IMR-90 (cell line): ENCODE results near the gene TBXAS1. TPM values are rescaled to one million over a fixed set of nuclear protein-coding genes. Genes with fewer than 3 reads are reported as not detected.

Experiments
- ATAC-seq: fragments of 200-7000 bp; cut with Tn5 transposase; 2 replicates; pipeline ENCODE4 v1.9.1; 2020; ENCODE audit warnings: low read depth, mild to moderate bottlenecking, moderate library complexity
- BruUV-seq: library from RNA; stranded (reverse); fragments of 400-500 nt; replicated peaks from 2 replicates; lab custom pipeline; 2021; lab: Mats Ljungman, UMichigan
- CTCF ChIA-PET: fragments of 300-600 bp; formaldehyde crosslinking; extraction: SDS; loops from one replicate; lab custom pipeline; 2021; ENCODE audit warnings: antibody characterized with exemption; lab: Yijun Ruan, JAX
- POLR2A ChIA-PET: fragments of 300-600 bp; sonication (Branson Sonifier 250); formaldehyde crosslinking; loops from one replicate; lab custom pipeline; 2022; ENCODE audit warnings: antibody characterized with exemption; ENCODE audit not compliant: unreplicated experiment; lab: Charles Lee
- DNase-seq: peaks from one replicate; pipeline ENCODE4 v3.0.0; 2013
- H2AFZ ChIP-seq: replicated peaks from 2 replicates; pipeline ENCODE3; 2013; ENCODE audit warnings: low read length, mild to moderate bottlenecking; ENCODE audit not compliant: poor library complexity
- H2AK5ac ChIP-seq: 2 replicates; pipeline ENCODE4 v1.6.1; 2013; ENCODE audit warnings: low read depth, low read length, inconsistent platforms
- H2AK9ac ChIP-seq: replicated peaks from 2 replicates; pipeline ENCODE3; 2013; ENCODE audit warnings: mild to moderate bottlenecking, low read depth, low read length, moderate library complexity; ENCODE audit not compliant: poor library complexity
- H2BK120ac ChIP-seq: 2 replicates; pipeline ENCODE4 v1.6.1; 2013; ENCODE audit warnings: low read depth, low read length, inconsistent platforms
- H2BK15ac ChIP-seq: 3 replicates; pipeline ENCODE4 v1.6.1; 2013; ENCODE audit warnings: low read depth, low read length, inconsistent platforms
- H2BK20ac ChIP-seq: 2 replicates; pipeline ENCODE4 v1.6.1; 2013; ENCODE audit warnings: low read depth, mild to moderate bottlenecking, inconsistent platforms, low read length, moderate library complexity
- H2BK5ac ChIP-seq: 2 replicates; pipeline ENCODE4 v1.6.1; 2013; ENCODE audit warnings: mild to moderate bottlenecking, low read depth, low read length, inconsistent platforms; ENCODE audit not compliant: poor library complexity, severe bottlenecking
- H3K14ac ChIP-seq: replicated peaks from 2 replicates; pipeline ENCODE4 v1.6.1; 2013; ENCODE audit warnings: low read depth, low read length, inconsistent platforms
- H3K18ac ChIP-seq: 2 replicates; pipeline ENCODE4 v1.6.1; 2013; ENCODE audit warnings: low read depth, low read length, control low read depth
- H3K23ac ChIP-seq: 2 replicates; pipeline ENCODE4 v1.6.1; 2013; ENCODE audit warnings: low read depth, low read length, inconsistent platforms
- H3K27ac ChIP-seq: 2 replicates; pipeline ENCODE4 v1.5.1; 2013; ENCODE audit warnings: mild to moderate bottlenecking, control low read depth, low read length; ENCODE audit not compliant: insufficient read depth
- H3K27me3 ChIP-seq: 2 replicates; pipeline ENCODE4 v1.6.1; 2013; ENCODE audit warnings: low read length; ENCODE audit not compliant: control insufficient read depth, insufficient read depth
- H3K36me3 ChIP-seq: 2 replicates; pipeline ENCODE4 v1.6.1; 2013; ENCODE audit warnings: low read length, mixed read lengths; ENCODE audit not compliant: control insufficient read depth, insufficient read depth
- H3K4ac ChIP-seq: 2 replicates; pipeline ENCODE4 v1.6.1; 2013; ENCODE audit warnings: low read depth, low read length, inconsistent platforms
- H3K4me1 ChIP-seq: 2 replicates; pipeline ENCODE4 v1.6.1; 2013; ENCODE audit warnings: low read length, mixed read lengths; ENCODE audit not compliant: control insufficient read depth, insufficient read depth
- H3K4me2 ChIP-seq: 2 replicates; pipeline ENCODE4 v1.6.1; 2013; ENCODE audit warnings: low read depth, mild to moderate bottlenecking, control low read depth, low read length, moderate library complexity
- H3K4me3 ChIP-seq: 2 replicates; pipeline ENCODE4 v1.5.1; 2013; ENCODE audit warnings: low read depth, mild to moderate bottlenecking, control low read depth, low read length, moderate library complexity; ENCODE audit not compliant: insufficient read depth
- H3K56ac ChIP-seq: 2 replicates; pipeline ENCODE4 v1.6.1; 2013; ENCODE audit warnings: low read length, inconsistent platforms; ENCODE audit not compliant: insufficient read depth; ENCODE audit errors: extremely low read depth
- H3K79me1 ChIP-seq, 2 experiments: 2 replicates each; pipeline ENCODE4 v1.6.1; 2013; ENCODE audit warnings: low read length in 2 of 2, inconsistent platforms in 1 of 2, low read depth in 1 of 2
- H3K9ac ChIP-seq: 2 replicates; pipeline ENCODE4 v1.6.1; 2013; ENCODE audit warnings: low read depth, low read length, control low read depth
- H3K9me1 ChIP-seq: 2 replicates; pipeline ENCODE4 v1.6.1; 2013; ENCODE audit warnings: low read length, inconsistent platforms; ENCODE audit not compliant: insufficient read depth
- H3K9me3 ChIP-seq: 2 replicates; pipeline ENCODE4 v1.6.1; 2013; ENCODE audit warnings: low read length; ENCODE audit not compliant: control insufficient read depth, insufficient read depth
- H4K20me1 ChIP-seq: 2 replicates; pipeline ENCODE4 v1.6.1; 2013; ENCODE audit warnings: low read length, inconsistent platforms; ENCODE audit not compliant: insufficient read depth
- H4K5ac ChIP-seq: 2 replicates; pipeline ENCODE4 v1.6.1; 2013; ENCODE audit warnings: mild to moderate bottlenecking, low read depth, low read length, control low read depth
- H4K8ac ChIP-seq, 2 experiments: 2 replicates each; pipeline ENCODE4 v1.6.1; 2013; ENCODE audit warnings: low read depth in 2 of 2, low read length in 2 of 2, control low read depth in 1 of 2, inconsistent platforms in 1 of 2
- H4K91ac ChIP-seq: 2 replicates; pipeline ENCODE4 v1.6.1; 2013; ENCODE audit warnings: low read depth, low read length, inconsistent platforms; ENCODE audit not compliant: insufficient read depth
- BHLHE40 ChIP-seq: fragments of 150-350 bp; IDR thresholded peaks from 2 replicates; pipeline ENCODE4 v1.6.1; 2016; ENCODE audit warnings: mild to moderate bottlenecking, low read depth, low read length
- CEBPB ChIP-seq: IDR thresholded peaks from 2 replicates; pipeline ENCODE4 v1.6.1; 2012; ENCODE audit warnings: low read depth, low read length, improper control_type of control experiment
- CHD1 ChIP-seq: IDR thresholded peaks from 2 replicates; pipeline ENCODE4 v1.6.1; 2012; ENCODE audit warnings: low read depth, low read length, improper control_type of control experiment
- FOS ChIP-seq: fragments of 150-350 bp; IDR thresholded peaks from 2 replicates; pipeline ENCODE4 v1.6.1; 2016; ENCODE audit warnings: low read depth, low read length
- MAFK ChIP-seq: IDR thresholded peaks from 2 replicates; pipeline ENCODE4 v1.6.1; 2012; ENCODE audit warnings: low read depth, low read length, improper control_type of control experiment
- MAZ ChIP-seq: IDR thresholded peaks from 2 replicates; pipeline ENCODE4 v1.6.1; 2012; ENCODE audit warnings: low read depth, mild to moderate bottlenecking, low read length, improper control_type of control experiment, moderate library complexity, borderline replicate concordance
- MXI1 ChIP-seq: IDR thresholded peaks from 2 replicates; pipeline ENCODE4 v1.6.1; 2012; ENCODE audit warnings: low read depth, mild to moderate bottlenecking, low read length, moderate library complexity, borderline replicate concordance
- NFE2L2 ChIP-seq: fragments of 150-350 bp; IDR thresholded peaks from 2 replicates; pipeline ENCODE4 v1.6.1; 2016; ENCODE audit warnings: low read depth, mild to moderate bottlenecking, low read length
- POLR2A ChIP-seq: IDR thresholded peaks from 2 replicates; pipeline ENCODE4 v1.6.1; 2012; ENCODE audit warnings: mild to moderate bottlenecking, low read depth, low read length
- RAD21 ChIP-seq: IDR thresholded peaks from 2 replicates; pipeline ENCODE4 v1.6.1; 2012; ENCODE audit warnings: low read length, improper control_type of control experiment
- RCOR1 ChIP-seq: IDR thresholded peaks from 2 replicates; pipeline ENCODE4 v1.6.1; 2012; ENCODE audit warnings: mild to moderate bottlenecking, low read length, improper control_type of control experiment; ENCODE audit not compliant: insufficient replicate concordance
- RFX5 ChIP-seq: IDR thresholded peaks from 2 replicates; pipeline ENCODE4 v1.8.0; 2012; ENCODE audit warnings: low read depth, mild to moderate bottlenecking, low read length, moderate library complexity
- SMC3 ChIP-seq: fragments of 150-350 bp; IDR thresholded peaks from 2 replicates; pipeline ENCODE4 v1.6.1; 2016; ENCODE audit warnings: low read depth, mild to moderate bottlenecking, antibody characterized with exemption, low read length, moderate library complexity
- whole genome bisulfite sequencing, 2 experiments: methylation state at CpG; one replicate each; pipeline versions ENCODE4 v1.1.5 to v1.1.7; 2013; ENCODE audit warnings: missing lambda C conversion rate in 2 of 2; ENCODE audit not compliant: insufficient read length in 1 of 2; ENCODE audit errors: extremely low coverage in 2 of 2; 5-methylcytosine and 5-hydroxymethylcytosine counted together
- dilution Hi-C: fragments of 300-500 bp; cut with HindIII; formaldehyde crosslinking; loops from one replicate; pipeline ENCODE4 v1.14.3; 2018; ENCODE audit warnings: low sequenced_read_pairs; ENCODE audit not compliant: unreplicated experiment
- in situ Hi-C: fragments of 300-500 bp; cut with MboI; formaldehyde crosslinking; loops from 3 replicates; pipeline ENCODE4 v1.14.3; 2019; ENCODE audit warnings: low sequenced_read_pairs, inconsistent platforms, mixed read lengths
- intact Hi-C: fragments of 100-400 bp; cut with micrococcal nuclease; formaldehyde crosslinking; loops from 2 replicates; pipeline ENCODE4 v1.10.0; 2022
- polyA plus RNA-seq, 3 experiments: library from polyadenylated mRNA; depleted of rRNA; stranded (reverse); fragments of >200 nt; gene quantifications; 2 replicates each; pipeline ENCODE4 v1.2.3, GENCODE V29; 2012; ENCODE audit warnings: low replicate concordance in 1 of 3
- total RNA-seq: library from RNA; depleted of rRNA; stranded (reverse); fragments of >200 nt; gene quantifications from 2 replicates; pipeline ENCODE4 v1.2.3, GENCODE V29; 2012
- TF ChIP-seq, protein P1 (sequence below): fragments of 150-350 bp; IDR thresholded peaks from 2 replicates; pipeline ENCODE4 v1.6.1; 2017; ENCODE audit warnings: mild to moderate bottlenecking, antibody characterized with exemption, low read length, low read depth
- TF ChIP-seq, protein P2 (sequence below): conservative IDR thresholded peaks from 2 replicates; pipeline ENCODE4 v1.5.1; 2012; ENCODE audit warnings: mild to moderate bottlenecking, low read depth, low read length, improper control_type of control experiment
- TF ChIP-seq, protein P3 (sequence below): fragments of 150-350 bp; IDR thresholded peaks from 2 replicates; pipeline ENCODE4 v1.6.1; 2016; ENCODE audit warnings: low read depth, mild to moderate bottlenecking, low read length, moderate library complexity, borderline replicate concordance

TBXAS1 gene
- total and polyA plus RNA-seq, 2 of the 4 experiments (the other 2 are of a cell fraction), result 5.9 to 10.8 TPM

DNA sequence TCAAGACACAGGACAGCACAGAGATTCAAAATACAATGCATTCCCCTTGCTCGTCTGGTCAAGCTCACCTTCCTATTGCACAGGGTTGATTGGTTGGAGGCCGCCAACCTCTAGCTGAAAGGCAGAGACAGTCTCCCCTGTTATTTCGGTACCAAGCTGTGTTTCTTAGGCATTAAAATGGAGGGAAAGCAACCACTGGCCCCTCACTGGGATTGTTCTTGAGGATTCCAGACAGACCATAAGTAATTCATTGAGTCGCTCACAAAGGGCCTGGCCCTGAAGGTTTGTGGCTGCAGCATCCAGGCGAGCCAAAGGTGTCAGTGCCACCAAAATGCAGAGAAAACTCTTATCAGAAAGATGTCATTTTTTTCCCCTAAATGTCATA lies 152.4 kb downstream of the TBXAS1 start:
- no peaks in the 10 kb centered on the region for H3K27me3 ChIP-seq
- H4K5ac ChIP-seq, result no peak overlapping the region
- H2BK15ac ChIP-seq, result no peak overlapping the region; the same call in 2 of the 3 replicates
- H4K91ac ChIP-seq, result no peak overlapping the region
- POLR2A ChIA-PET, result no interaction called here
- H4K20me1 ChIP-seq, result no peaks in the 10 kb centered on the region
- no peak overlapping the region for H2AFZ ChIP-seq
- TF ChIP-seq MAZ (no peak), MAFK (no peak), MXI1 (no peak), CHD1 (no peak), CEBPB (no peak), BHLHE40 (no peak), RCOR1 (no peak), POLR2A (no peak), NFE2L2 (no peak), RAD21 (no peak), RFX5 (no peak), SMC3 (no peak), FOS (no peak)
- TF ChIP-seq, protein P1, sequence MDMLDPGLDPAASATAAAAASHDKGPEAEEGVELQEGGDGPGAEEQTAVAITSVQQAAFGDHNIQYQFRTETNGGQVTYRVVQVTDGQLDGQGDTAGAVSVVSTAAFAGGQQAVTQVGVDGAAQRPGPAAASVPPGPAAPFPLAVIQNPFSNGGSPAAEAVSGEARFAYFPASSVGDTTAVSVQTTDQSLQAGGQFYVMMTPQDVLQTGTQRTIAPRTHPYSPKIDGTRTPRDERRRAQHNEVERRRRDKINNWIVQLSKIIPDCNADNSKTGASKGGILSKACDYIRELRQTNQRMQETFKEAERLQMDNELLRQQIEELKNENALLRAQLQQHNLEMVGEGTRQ, result no peak
- TF ChIP-seq, protein P2, sequence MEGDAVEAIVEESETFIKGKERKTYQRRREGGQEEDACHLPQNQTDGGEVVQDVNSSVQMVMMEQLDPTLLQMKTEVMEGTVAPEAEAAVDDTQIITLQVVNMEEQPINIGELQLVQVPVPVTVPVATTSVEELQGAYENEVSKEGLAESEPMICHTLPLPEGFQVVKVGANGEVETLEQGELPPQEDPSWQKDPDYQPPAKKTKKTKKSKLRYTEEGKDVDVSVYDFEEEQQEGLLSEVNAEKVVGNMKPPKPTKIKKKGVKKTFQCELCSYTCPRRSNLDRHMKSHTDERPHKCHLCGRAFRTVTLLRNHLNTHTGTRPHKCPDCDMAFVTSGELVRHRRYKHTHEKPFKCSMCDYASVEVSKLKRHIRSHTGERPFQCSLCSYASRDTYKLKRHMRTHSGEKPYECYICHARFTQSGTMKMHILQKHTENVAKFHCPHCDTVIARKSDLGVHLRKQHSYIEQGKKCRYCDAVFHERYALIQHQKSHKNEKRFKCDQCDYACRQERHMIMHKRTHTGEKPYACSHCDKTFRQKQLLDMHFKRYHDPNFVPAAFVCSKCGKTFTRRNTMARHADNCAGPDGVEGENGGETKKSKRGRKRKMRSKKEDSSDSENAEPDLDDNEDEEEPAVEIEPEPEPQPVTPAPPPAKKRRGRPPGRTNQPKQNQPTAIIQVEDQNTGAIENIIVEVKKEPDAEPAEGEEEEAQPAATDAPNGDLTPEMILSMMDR, result no peak
- TF ChIP-seq, protein P3, sequence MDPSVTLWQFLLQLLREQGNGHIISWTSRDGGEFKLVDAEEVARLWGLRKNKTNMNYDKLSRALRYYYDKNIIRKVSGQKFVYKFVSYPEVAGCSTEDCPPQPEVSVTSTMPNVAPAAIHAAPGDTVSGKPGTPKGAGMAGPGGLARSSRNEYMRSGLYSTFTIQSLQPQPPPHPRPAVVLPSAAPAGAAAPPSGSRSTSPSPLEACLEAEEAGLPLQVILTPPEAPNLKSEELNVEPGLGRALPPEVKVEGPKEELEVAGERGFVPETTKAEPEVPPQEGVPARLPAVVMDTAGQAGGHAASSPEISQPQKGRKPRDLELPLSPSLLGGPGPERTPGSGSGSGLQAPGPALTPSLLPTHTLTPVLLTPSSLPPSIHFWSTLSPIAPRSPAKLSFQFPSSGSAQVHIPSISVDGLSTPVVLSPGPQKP, result no peak
- no peak overlapping the region for H3K9ac ChIP-seq
- H3K9me1 ChIP-seq, result no peaks in the 10 kb centered on the region; the same call in 1 of the 2 replicates
- in situ Hi-C loops (no loop called here), intact Hi-C loops (no loop called here), dilution Hi-C loops (no loop called here)
- peaks cover 7% of the 10 kb centered on the region; the same call in 1 of the 2 replicates for H3K4me1 ChIP-seq
- H3K36me3 ChIP-seq, result no peaks in the 10 kb centered on the region
- ATAC-seq, result no peak
- H2BK20ac ChIP-seq, result no peak overlapping the region
- no peak overlapping the region for H3K23ac ChIP-seq
- no peak overlapping the region for H2AK9ac ChIP-seq
- no peak overlapping the region for H2AK5ac ChIP-seq
- no peak overlapping the region for H3K4me3 ChIP-seq
- no peak overlapping the region for H2BK120ac ChIP-seq
- BruUV-seq, result no TSS peak
- H3K18ac ChIP-seq, result no peak overlapping the region
- H3K4me2 ChIP-seq, result no peak overlapping the region
- H3K27ac ChIP-seq, result no peak overlapping the region
- H2BK5ac ChIP-seq, result no peak overlapping the region
- no peak overlapping the region for H3K14ac ChIP-seq
- no peak for DNase-seq
- CTCF ChIA-PET, result no interaction called here
- no CpG with 5 or more reads among the region's 5 CpGs for WGBS, 2 experiments
- no peaks in the 10 kb centered on the region for H3K9me3 ChIP-seq
- H3K4ac ChIP-seq, result peak overlapping the region; percentile 39; the same call in 1 of the 2 replicates
- H4K8ac ChIP-seq, result no peak overlapping the region
- no peaks in the 10 kb centered on the region for H3K79me1 ChIP-seq
- no peak overlapping the region for H3K56ac ChIP-seq
